COLO829 (cell line): ENCODE data around the gene C16orf82.
A peak's percentile ranks its signal among the peaks of the same experiment; 100 is the strongest.

Experiments used
- DNase-seq: peaks from one replicate; pipeline ENCODE4 v3.0.0; 2012; ENCODE audit warnings: low spot score

Gene C16orf82

DNA sequence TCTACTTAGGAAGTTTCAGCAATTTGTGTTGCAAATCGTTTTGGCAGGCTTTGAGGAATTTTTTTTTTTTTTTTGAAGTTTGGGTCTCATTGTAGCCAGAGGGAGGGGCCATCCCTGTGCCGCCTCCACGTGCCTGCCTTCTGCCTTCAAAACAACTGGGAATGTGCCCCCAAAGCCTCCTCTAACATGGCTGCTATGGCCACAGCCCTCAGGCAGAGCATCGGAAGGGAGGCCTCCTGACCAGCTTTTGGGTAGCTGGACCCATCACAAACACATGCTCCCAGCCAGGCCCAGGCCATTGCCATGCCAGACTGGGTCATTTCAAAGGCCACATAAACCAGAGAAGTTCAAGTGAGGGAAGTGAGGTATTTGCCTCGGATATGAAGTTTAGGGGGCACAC, 21.5 kb downstream of the C16orf82 start:
- no peak for DNase-seq

DNA sequence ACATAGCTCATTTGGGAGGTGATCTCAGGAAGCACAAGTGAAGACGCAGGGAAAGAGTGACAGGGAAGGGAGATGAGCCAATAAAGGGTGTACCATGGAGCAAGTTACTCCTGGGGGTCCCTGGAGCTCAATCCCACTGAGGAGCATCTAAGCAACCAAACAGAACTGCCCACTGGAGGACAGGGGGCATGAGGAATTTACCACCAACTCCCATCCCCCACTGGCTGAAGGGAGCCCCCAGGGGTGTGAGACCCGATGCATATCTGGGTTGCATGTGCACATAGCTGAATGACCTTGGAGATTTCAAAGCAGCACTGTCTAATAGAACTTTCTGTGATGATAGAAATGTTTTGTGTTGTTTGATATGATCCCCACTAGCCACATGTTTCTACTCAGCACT, 29.6 kb downstream of the C16orf82 start:
- no peak for DNase-seq

GRCh38 chr16:27097800-27098230, 31.1 kb downstream of the C16orf82 start:
- no peak for DNase-seq

GRCh38 chr16:27098366-27099049, 31.8 kb downstream of the C16orf82 start:
- no peak for DNase-seq

DNA sequence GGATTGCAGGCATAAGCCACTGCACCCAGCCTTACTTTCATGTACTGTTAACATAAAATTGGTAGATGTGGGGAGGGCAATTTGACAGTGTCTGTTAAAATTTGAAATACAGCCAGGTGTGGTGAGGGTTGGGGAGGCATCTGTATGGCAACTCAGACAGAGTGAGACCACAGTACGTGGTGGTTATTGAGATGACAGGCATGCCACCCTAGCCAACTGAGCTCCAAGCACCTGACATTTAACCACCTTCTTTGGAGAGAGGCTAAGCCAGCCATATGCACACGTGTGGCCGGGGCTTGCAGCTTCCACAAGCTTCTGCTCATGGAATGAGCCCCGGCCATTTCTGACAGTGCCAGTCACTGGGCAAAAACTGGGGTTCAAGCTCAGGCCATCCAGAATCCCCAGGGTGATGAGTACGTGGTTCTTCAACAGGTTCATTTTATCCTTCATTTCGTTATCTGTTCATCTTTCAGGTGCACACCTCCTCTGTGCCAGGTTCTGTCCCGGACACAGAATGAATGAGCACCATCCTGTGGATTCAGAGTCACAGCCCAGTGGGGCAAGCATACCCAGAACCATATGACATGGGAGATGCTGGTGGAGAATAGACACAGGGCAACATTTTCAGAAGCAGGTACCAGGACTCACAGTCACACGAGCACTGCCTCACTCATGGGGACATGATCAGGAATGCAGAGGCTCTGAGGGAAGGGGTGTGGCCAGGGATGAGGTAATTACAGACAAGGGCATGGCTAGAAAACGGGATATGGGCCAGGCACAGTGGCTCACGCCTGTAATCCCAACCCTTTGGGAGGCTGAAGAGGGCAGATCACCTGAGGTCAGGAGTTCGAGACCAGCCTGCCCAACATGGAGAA, 36.2 kb downstream of the C16orf82 start:
- no peak for DNase-seq

DNA sequence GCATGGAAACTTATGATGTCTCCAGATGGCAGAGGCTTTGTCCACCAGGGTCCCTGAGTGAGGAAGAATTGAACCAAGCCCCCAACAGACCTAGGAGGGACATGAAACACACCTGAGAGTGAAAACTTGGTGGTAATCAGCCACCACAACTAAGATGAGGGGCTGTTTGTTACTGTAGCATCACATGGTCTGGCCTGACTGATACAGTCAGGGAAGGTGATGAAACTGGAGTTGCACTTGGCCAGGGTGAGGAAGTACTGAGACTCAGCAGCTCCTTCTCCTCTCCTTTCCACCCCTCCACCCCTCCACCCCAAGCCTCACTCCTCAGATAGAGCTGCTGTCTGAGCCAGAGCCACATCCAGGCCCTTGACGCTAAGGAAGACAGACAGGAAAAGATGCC, 37.2 kb downstream of the C16orf82 start:
- no peak for DNase-seq

- no peak for DNase-seq
These were observed 39.6 kb downstream of the C16orf82 start for GRCh38 chr16:27106305-27106704.

GRCh38 chr16:27107185-27107592, 40.5 kb downstream of the C16orf82 start:
- no peak for DNase-seq

GRCh38 chr16:27108051-27108770, 41.5 kb downstream of the C16orf82 start:
- DNase-seq = no peak

- DNase-seq = no peak
These were observed 42.3 kb downstream of the C16orf82 start for GRCh38 chr16:27108826-27109665.

DNA sequence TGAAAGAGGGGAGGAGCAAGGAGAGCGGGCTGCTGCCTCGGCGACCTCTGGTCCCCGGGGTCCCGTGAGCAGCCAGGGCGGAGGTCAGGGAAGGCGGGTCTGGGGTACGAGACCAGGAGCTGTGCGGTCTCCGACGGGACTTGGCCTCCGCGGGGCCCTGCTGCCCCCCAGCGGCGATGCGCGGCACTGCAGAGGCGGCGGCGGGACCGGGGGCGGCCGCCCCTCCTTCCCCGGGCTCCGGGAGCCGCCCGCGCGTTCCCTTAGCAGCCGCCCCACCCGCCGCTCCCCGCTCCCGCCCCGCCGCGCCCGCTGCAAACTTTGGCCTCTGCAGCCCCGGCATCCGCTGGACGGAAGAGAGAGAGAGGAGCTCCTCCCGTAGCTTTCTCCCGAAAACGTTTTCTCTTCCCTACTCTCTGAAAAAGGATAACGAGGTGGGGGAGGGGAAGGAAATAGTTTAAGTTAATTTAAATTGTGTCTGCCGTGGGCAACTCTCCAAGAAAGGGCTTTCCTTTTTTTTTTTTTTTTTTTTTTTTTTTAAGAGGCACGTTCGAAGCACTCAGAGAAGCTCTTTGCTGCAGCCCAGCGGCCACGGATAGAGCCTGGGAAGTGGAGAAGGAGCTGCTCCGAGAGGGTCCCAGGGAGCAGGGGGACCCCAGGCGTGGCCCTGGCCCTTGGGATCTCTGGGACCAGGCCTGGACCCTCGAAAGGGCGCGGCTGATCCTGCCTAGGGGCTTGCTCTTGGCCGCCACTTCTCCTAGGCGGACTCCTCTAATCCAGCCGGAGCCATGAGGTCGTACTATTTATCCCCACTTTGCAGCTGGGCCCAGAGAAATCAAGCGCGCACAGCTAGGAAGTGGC, 43.2 kb downstream of the C16orf82 start:
- peak; percentile 65 for DNase-seq

- no peak for DNase-seq
These were observed 43.8 kb downstream of the C16orf82 start for GRCh38 chr16:27110524-27110896.

DNA sequence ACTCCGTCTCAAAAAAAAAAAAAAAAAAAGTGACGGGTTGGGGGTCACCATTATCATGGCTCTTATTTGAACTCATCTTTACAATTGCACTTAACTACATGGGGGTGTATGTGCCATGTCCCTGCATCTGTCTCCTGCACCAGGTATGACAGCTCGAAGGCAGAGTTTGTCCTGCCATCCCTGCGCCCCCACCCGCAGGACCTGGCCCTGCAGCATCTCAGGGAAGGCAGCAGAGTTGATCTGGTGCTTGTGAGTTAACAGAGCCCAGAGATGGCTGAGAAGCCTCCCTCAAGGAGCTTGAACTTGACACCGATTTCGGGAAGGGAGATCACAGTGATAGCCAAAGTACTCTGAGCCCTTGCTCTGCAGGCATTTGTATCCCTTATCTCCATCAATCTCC, 44.8 kb downstream of the C16orf82 start:
- DNase-seq = no peak

GRCh38 chr16:27112093-27112811, 45.5 kb downstream of the C16orf82 start:
- no peak for DNase-seq

- no peak for DNase-seq
These were observed 46.7 kb downstream of the C16orf82 start for GRCh38 chr16:27113341-27113841.

DNA sequence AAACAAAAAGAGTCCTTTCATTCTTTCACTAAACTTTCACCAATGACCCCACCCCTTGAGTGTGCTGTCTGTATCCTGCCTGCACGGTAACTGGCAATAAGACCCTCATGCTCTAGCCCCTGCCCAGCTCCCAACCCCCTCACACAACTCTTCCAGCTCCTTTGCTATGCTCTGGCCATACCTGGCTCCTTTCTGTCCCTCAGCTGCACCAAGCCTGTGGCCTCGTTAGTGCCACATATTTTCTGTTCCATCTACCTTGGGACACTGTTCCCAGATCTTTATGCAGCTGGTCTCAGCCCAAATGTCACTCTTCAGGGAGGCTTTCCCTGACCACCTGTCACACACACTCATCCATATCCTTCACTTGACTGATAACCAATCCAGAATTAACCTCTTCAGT, 47.3 kb downstream of the C16orf82 start:
- no peak for DNase-seq

- no peak for DNase-seq
These were observed 51.8 kb downstream of the C16orf82 start for GRCh38 chr16:27118526-27118925.
